ENCODE data around the gene CSTB.

- TF ChIP-seq REST (IDR thresholded peaks at IDR 0.05; ENCODE audit: insufficient read depth in 1 of 2, low read depth in 2 of 2, low read length in 2 of 2): no peak
- TF ChIP-seq POLR2AphosphoS5 (IDR thresholded peaks at IDR 0.05; ENCODE audit: low read depth, low read length): no peak
These were observed 10.8 kb upstream of the CSTB start for GRCh38 chr21:43786807-43787440.
